Esophagus muscularis mucosa (tissue), 4 donors: ENCODE measurements around the gene RPS29. TPM values are rescaled to one million over a fixed set of nuclear protein-coding genes. Genes with fewer than 3 reads are reported as not detected.
"Not testable (repeated sequence)": the region's sequence is repeated elsewhere in the genome, so short reads cannot be mapped to it uniquely, and the experiment has no call there.

Source experiments
- DNase-seq: peaks from one replicate; pipeline ENCODE4 v3.0.0-alpha.2; 2017; ENCODE audit errors: extremely low spot score
- H3K27ac ChIP-seq, 4 donors: fragments of 200-600 bp; sonication (generic); replicated peaks in 1 of 4; 1 replicate in 3 of 4; 2 replicates in 1 of 4; pipeline ENCODE4 v1.5.1; 2016 to 2019; ENCODE audit warnings: mild to moderate bottlenecking in 1 of 4
- H3K27me3 ChIP-seq, 4 donors: fragments of 200-600 bp; sonication (generic); one replicate each; pipeline versions ENCODE4 v1.5.1 to v1.6.0; 2016 to 2019
- H3K36me3 ChIP-seq, 4 donors: fragments of 200-600 bp; sonication (generic); one replicate each; pipeline ENCODE4 v1.5.1; 2016 to 2019
- H3K4me1 ChIP-seq, 4 donors: fragments of 200-600 bp; sonication (generic); one replicate each; pipeline ENCODE4 v1.5.1; 2016 to 2019
- H3K4me3 ChIP-seq, 4 donors: fragments of 200-600 bp; sonication (generic); 1 replicate in 2 of 4; 2 replicates in 2 of 4; pipeline ENCODE4 v1.5.1; 2016 to 2019; ENCODE audit warnings: mild to moderate bottlenecking in 4 of 4, moderate library complexity in 1 of 4
- H3K9me3 ChIP-seq, 4 donors: fragments of 200-600 bp; sonication (generic); 1 replicate in 3 of 4; 2 replicates in 1 of 4; pipeline ENCODE4 v1.5.1; 2016 to 2019
- EP300 ChIP-seq: sonication (generic); formaldehyde crosslinking; IDR thresholded peaks from one replicate; pipeline ENCODE4 v1.6.1; 2017; ENCODE audit warnings: antibody characterized with exemption
- POLR2A ChIP-seq: fragments of 450-650 bp; IDR thresholded peaks from one replicate; pipeline ENCODE4 v1.6.1; 2017; ENCODE audit warnings: antibody characterized with exemption, moderate library complexity, mild to moderate bottlenecking, low read depth
- POLR2AphosphoS5 ChIP-seq, 2 donors: sonication (generic); formaldehyde crosslinking; IDR thresholded peaks; one replicate each; pipeline ENCODE4 v1.6.1; 2017; ENCODE audit warnings: antibody characterized with exemption in 2 of 2
- WGBS: methylation state at CpG from one replicate; pipeline ENCODE4 v1.1.5; 2018; 5-methylcytosine and 5-hydroxymethylcytosine counted together
- intact Hi-C: fragments of 100-400 bp; cut with DNase I; formaldehyde crosslinking; loops from one replicate; pipeline ENCODE4 v1.15.1; 2023
- total RNA-seq, 4 donors: library from RNA; depleted of rRNA; stranded (reverse); fragments of >200 nt; gene quantifications; one replicate each; pipeline versions ENCODE4 v1.1.0 to v1.2.1, GENCODE V29; 2016
- TF ChIP-seq, protein P1 (sequence below), 3 experiments: fragments of 200-600 bp in 2 of 3; fragments of 450-650 bp in 1 of 3; sonication (generic) in 2 of 3; IDR thresholded peaks; one replicate each; pipeline ENCODE4 v1.5.1; 2017 to 2019; ENCODE audit warnings: antibody characterized with exemption in 3 of 3, mild to moderate bottlenecking in 2 of 3, moderate library complexity in 1 of 3

RPS29 gene
- total RNA-seq, 4 donors from 2014 or later: 795 to 7,884 (median 5,092) TPM

DNA sequence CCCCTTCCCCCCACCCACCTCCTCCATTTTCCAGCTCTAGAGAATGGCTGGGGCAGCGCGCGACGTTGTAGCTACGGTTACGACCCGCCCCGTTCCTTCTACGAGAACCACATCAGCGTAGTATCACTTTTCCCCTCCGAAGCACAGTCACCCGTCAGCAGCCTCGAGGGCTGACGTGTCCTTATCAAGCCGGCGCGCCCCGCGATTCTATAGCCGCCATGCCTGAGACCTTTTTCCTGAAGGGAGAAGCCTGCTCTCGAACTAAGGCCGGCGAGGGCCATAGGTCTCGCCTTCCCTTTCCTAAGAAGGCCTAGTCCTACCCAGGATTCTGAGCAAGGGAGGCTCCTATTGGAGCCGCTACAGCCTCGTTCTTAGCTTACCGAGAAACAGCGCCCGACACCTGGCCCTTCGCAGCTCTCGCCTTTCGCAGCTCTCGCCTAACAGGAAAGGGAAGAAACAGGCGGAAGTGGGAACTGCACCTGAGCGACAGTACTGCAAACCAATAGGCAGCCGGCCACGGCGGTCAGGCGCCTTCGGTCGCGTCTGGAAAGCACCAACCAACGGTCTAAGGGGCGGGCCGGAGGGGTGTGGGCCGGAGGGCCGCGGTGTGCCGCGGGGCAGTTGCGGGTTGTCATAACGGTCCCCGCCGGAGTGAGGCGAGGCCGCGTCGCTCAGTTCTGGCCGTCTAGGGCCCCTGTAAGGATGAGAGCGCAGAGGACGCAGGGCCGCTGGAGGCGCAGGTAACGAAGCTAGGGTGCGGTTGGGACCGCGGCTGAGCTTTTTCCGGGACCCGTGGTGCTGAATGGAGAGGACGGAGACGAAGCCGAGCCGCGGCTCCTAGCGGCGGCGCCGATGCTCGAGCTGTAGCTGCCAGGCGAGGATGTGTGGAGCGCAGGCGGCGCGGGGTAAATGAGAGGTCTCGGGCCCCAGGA, 34.3 kb upstream of the RPS29 start, which contains the start of the genes MGAT2 and RPL36AL:
Gene MGAT2 (plus strand): TSS at position 618 of the 932 bp plus-strand sequence. CDS start 470 bp downstream, outside the sequence.
Gene RPL36AL (minus strand): TSS at position 445 of the 932 bp plus-strand sequence. CDS start 1,522 bp downstream, outside the sequence.
- TF ChIP-seq POLR2AphosphoS5 (IDR thresholded peaks at IDR 0.05) (peak; percentile 97 to 99), POLR2A (peak; percentile 89), EP300 (no peak)
- TF ChIP-seq, protein P1, sequence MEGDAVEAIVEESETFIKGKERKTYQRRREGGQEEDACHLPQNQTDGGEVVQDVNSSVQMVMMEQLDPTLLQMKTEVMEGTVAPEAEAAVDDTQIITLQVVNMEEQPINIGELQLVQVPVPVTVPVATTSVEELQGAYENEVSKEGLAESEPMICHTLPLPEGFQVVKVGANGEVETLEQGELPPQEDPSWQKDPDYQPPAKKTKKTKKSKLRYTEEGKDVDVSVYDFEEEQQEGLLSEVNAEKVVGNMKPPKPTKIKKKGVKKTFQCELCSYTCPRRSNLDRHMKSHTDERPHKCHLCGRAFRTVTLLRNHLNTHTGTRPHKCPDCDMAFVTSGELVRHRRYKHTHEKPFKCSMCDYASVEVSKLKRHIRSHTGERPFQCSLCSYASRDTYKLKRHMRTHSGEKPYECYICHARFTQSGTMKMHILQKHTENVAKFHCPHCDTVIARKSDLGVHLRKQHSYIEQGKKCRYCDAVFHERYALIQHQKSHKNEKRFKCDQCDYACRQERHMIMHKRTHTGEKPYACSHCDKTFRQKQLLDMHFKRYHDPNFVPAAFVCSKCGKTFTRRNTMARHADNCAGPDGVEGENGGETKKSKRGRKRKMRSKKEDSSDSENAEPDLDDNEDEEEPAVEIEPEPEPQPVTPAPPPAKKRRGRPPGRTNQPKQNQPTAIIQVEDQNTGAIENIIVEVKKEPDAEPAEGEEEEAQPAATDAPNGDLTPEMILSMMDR (IDR thresholded peaks at IDR 0.05): peak; percentile 8 to 24 (median 13)
- DNase-seq: peak; percentile 99
- H3K27me3 ChIP-seq: no peaks in the 10 kb centered on the region
- peak within 1 kb of the TSS; percentile 91 to 95 (median 92) for H3K27ac ChIP-seq
- H3K4me1 ChIP-seq: peaks cover 30 to 48% (median 46%) of the 10 kb centered on the region in 4 donors
- peak within 1 kb of the TSS; percentile 72 to 85 (median 80) for H3K4me3 ChIP-seq
- under 1% methylated on average over 65 of the region's 85 CpGs for WGBS
- H3K9me3 ChIP-seq: no peaks in the 10 kb centered on the region
- peaks cover 0 to 25% (median 17%) of the 10 kb centered on the region in 4 donors for H3K36me3 ChIP-seq
- intact Hi-C loops: no loop called here

DNA sequence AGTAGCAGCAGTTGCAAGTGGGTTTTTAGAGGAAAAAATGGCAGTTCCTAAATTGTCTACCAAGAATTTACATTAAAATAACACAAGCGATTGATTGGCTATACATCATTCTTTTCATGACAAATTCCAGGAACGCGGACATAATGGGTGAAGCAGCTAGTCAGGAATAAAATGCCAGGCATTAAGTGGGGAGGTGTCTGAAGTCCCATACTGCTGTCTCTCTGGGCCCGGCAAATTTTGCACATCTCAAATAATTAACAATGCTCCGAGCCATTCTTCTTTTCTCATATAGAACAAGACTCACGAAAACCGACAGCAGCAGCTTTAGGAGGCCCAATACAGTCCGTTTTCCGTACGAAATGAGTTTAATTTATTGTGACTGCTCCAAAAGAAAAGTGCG, 33.5 kb upstream of the RPS29 start:
- Histone ChIP-seq H3K4me3 (peak overlapping the region; percentile 72 to 85 (median 80)), H3K9me3 (no peaks in the 10 kb centered on the region), H3K36me3 (peaks cover 0 to 23% (median 16%) of the 10 kb centered on the region in 4 donors), H3K27ac (peak overlapping the region; percentile 91 to 95 (median 92)), H3K27me3 (no peaks in the 10 kb centered on the region), H3K4me1 (peaks cover 30 to 48% (median 46%) of the 10 kb centered on the region in 4 donors)
- WGBS: 2% methylated on average over 11 of the region's 11 CpGs
- intact Hi-C loops: no loop called here
- DNase-seq: no peak
- TF ChIP-seq POLR2A (no peak), EP300 (no peak), POLR2AphosphoS5 (IDR thresholded peaks at IDR 0.05) (no peak)
- TF ChIP-seq, protein P1 (IDR thresholded peaks at IDR 0.05): no peak

DNA sequence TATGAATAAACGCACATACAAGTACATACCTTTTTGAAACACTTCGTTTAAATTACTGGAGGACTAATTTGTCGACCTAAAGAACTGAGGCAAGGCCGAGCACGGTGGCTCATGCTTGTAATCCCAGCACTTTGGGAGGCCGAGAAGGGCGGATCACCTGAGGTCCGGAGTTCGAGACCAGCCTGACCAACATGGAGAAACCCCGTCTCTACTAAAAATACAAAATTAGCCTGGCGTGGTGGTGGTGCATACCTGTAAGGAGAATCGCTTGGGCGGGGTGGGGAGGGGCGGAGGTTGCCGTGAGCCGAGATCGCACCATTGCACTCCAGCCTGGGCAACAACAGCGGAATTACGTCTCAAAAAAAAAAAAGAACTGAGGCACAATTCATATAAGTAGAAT, 33.1 kb upstream of the RPS29 start:
- H3K27me3 ChIP-seq, DNase-seq, intact Hi-C loops, H3K9me3 ChIP-seq: not testable (repeated sequence)
- Histone ChIP-seq H3K27ac (peak overlapping the region; percentile 91 to 95 (median 92)), H3K36me3 (peaks cover 0 to 23% (median 16%) of the 10 kb centered on the region in 4 donors), H3K4me1 (peaks cover 30 to 48% (median 44%) of the 10 kb centered on the region in 4 donors), H3K4me3 (peak overlapping the region; percentile 72 to 85 (median 80))
- 72% methylated on average over 19 of the region's 19 CpGs for WGBS

DNA sequence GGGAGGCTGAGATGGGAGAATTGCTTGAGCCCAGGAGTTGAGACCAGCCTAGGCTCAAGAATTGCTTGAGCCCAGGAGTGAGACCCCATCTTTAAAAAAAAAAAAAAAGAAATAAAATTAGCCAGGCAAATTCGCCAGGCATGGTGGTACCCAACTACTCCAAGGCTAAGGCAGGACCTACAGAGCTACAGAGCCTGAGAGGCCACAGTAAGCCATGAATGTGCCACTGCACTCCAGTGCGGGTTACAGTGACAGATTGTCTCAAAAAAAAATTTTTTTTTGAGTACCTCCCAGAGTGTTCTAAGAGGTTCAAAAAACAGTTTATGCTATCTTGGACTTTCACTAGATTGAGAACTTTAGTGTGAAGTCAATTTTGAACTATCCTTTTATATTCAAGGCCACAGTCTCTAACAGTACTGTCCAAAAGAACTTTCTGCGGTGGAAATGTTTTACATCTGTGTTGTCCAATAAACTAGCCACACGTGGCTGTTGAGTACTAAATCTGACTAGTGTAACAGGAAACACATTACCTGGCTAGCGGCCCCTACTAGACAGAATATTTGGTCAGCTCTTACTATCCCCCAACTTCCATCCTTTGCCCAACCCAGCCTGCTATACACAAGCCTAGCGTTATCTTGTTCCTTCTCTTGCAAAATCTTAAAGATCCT, 31.8 kb upstream of the RPS29 start:
- TF ChIP-seq POLR2AphosphoS5 (IDR thresholded peaks at IDR 0.05) (no peak), POLR2A (no peak), EP300 (no peak)
- TF ChIP-seq, protein P1 (IDR thresholded peaks at IDR 0.05): no peak
- Histone ChIP-seq H3K4me1 (peaks cover 23 to 36% (median 31%) of the 10 kb centered on the region in 4 donors), H3K36me3 (peaks cover 0 to 23% (median 16%) of the 10 kb centered on the region in 4 donors), H3K4me3 (no peak overlapping the region), H3K9me3 (no peaks in the 10 kb centered on the region), H3K27ac (no peak overlapping the region), H3K27me3 (no peaks in the 10 kb centered on the region)
- no peak for DNase-seq
- intact Hi-C loops: no loop called here
- WGBS: 86% methylated on average over 6 of the region's 6 CpGs
